ENCODE results near the gene C12orf56. TPM values are rescaled to one million over a fixed set of nuclear protein-coding genes. Genes with fewer than 3 reads are reported as not detected.

The C12orf56 gene
- polyA plus RNA-seq, 1 experiment = 0.22 TPM

DNA sequence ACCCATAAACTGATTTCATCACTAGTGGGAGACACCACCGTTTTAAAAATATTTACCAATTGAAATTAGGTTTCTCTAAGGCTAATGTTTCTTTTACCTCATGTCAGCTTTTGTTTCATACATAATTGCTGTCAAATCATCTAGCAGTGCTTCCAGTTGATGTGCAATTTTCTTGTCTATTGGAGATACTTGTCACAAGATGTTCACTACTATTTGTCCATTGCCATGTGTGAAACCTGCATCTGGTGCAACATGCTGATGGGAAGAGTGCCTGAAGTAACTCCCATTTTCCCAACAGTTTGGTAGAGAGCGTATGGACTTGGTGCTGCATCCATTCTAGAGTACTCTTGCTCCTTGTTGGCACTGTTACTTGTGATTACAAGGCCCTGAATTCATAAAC is 23.3 kb upstream of the C12orf56 start:
- no peak overlapping the region for H3K27ac ChIP-seq (ENCODE audit: low read depth, low read length)
- TF ChIP-seq CTCF (IDR thresholded peaks at IDR 0.05; ENCODE audit: low read depth, low read length) = no peak
- no peak overlapping the region for H3K4me3 ChIP-seq (ENCODE audit: low read depth, low read length)
- ChIA-PET POLR2A (no interaction called here), CTCF (no interaction called here)
- H3K27me3 ChIP-seq (ENCODE audit: control insufficient read depth, insufficient read depth, low read length) = no peaks in the 10 kb centered on the region
- H3K9me3 ChIP-seq (ENCODE audit: control insufficient read depth, insufficient read depth, low read length) = no peaks in the 10 kb centered on the region
- no peak for DNase-seq (ENCODE audit: low read depth, low spot score)

DNA sequence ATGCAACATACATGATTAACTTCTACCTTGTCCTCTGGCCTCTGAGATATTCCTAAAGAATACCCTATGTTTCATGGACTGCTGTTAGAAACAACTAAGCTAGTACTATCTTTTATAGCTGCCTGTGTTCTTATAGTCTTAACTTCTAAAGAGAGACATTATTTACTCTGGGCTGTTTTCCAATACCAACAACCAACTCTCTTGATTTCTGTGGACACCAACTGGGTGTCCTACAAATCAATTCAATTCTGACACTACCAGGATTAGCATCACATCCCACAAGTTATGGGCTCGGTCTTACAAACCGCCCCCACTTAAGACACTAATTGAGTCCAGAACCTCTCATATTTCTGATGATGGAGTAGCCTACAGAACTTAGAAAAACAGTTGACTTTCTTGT is 21.9 kb upstream of the C12orf56 start:
- POLR2A ChIA-PET = no interaction called here
- Histone ChIP-seq H3K4me3 (ENCODE audit: low read depth, low read length) (no peak overlapping the region), H3K9me3 (ENCODE audit: control insufficient read depth, insufficient read depth, low read length) (no peaks in the 10 kb centered on the region), H3K27me3 (ENCODE audit: control insufficient read depth, insufficient read depth, low read length) (no peaks in the 10 kb centered on the region), H3K27ac (ENCODE audit: low read depth, low read length) (no peak overlapping the region)
- CTCF ChIA-PET = no interaction called here
- TF ChIP-seq CTCF (IDR thresholded peaks at IDR 0.05; ENCODE audit: low read depth, low read length) = no peak
- no peak for DNase-seq (ENCODE audit: low read depth, low spot score)

DNA sequence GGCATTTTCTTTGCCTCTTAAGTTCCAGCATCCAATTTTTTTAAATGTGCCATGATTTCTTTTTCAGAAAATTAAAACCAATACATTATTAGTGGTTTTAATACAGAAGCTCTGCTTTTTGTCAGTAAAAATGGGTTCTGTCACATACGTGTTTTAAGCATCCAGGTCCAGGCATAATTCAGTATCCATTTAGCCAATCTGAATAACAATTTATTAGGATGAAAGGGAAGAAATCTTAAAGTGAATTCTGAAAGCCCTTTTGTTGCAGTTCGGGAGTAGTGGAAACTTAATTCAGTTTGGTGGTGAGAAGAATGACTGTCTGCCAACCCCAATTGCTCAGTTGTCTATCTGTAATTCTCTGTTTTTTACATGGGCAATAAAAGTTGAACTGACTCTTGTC is 20.9 kb upstream of the C12orf56 start:
- TF ChIP-seq CTCF (IDR thresholded peaks at IDR 0.05; ENCODE audit: low read depth, low read length) = no peak
- Histone ChIP-seq H3K4me3 (ENCODE audit: low read depth, low read length) (no peak overlapping the region), H3K9me3 (ENCODE audit: control insufficient read depth, insufficient read depth, low read length) (peaks cover 1% of the 10 kb centered on the region; the same call in 1 of the 2 replicates), H3K27ac (ENCODE audit: low read depth, low read length) (no peak overlapping the region), H3K27me3 (ENCODE audit: control insufficient read depth, insufficient read depth, low read length) (no peaks in the 10 kb centered on the region)
- ChIA-PET CTCF (interaction anchor here (0.7 kb wide), 1 partner anchor 585 kb away, joined by 4 read pairs; no protein-coding TSS in a partner anchor), POLR2A (no interaction called here)
- DNase-seq (ENCODE audit: low read depth, low spot score) = no peak

DNA sequence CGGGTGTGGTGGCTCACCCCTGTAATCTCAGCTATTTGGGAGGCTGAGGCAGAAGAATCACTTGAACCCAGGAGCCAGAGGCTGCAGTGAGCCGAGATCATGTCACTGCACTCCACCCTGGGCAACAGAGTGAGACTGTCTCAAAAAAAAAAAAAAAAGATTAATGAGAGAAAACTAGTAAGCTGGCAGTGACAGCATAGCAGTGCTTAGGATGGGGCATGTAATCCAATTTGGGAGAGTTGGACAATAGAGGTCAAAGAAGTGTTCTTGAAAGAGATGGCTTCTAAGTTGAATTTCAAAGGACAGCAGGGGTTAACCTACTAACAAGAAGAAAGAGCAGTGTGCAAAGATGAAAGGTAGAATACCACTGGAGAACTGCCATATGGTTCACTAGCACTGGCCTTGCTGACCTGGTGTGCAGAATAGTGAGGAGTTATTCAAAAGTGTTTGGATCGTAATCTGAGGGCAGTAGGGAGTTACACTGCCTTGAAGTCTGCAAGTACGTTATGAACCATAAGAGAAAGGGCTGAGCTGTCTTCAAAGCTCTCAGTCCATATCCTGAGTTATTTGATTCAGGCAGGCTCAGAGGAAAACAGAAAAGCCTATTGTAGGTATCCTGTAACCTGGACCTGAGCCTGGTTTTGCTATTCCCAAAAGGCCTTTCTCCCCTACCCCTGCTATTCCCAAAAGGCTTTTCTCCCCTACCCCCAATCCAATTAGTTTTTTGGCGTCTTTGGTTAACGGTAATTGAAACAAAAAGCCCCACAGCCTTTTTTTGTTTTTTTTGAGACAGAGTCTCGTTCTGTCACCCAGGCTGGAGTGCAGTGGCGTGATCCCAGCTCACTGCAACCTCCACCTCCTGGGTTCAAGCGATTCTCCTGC is 17.0 kb upstream of the C12orf56 start:
- CTCF ChIA-PET = no interaction called here
- H3K27ac ChIP-seq (ENCODE audit: low read depth, low read length) = no peak overlapping the region
- TF ChIP-seq CTCF (IDR thresholded peaks at IDR 0.05; ENCODE audit: low read depth, low read length) = no peak
- H3K9me3 ChIP-seq (ENCODE audit: control insufficient read depth, insufficient read depth, low read length) = peaks cover 12% of the 10 kb centered on the region; the same call in 1 of the 2 replicates
- no peaks in the 10 kb centered on the region for H3K27me3 ChIP-seq (ENCODE audit: control insufficient read depth, insufficient read depth, low read length)
- no peak overlapping the region for H3K4me3 ChIP-seq (ENCODE audit: low read depth, low read length)
- POLR2A ChIA-PET = no interaction called here
- DNase-seq (ENCODE audit: low read depth, low spot score) = no peak

Measured in AG04450 (cell line).